NT2/D1 (cell line): Measurements from ENCODE around the gene IL21R.

Experiments
- SUZ12 ChIP-seq: IDR thresholded peaks from 2 replicates; pipeline ENCODE4 v1.6.1; 2011; ENCODE audit not compliant: insufficient read length, insufficient read depth; ENCODE audit errors: extremely low read depth
- ZNF274 ChIP-seq: IDR thresholded peaks from 2 replicates; pipeline ENCODE4 v1.6.1; 2011; ENCODE audit warnings: mild to moderate bottlenecking, low read depth, low read length

DNA sequence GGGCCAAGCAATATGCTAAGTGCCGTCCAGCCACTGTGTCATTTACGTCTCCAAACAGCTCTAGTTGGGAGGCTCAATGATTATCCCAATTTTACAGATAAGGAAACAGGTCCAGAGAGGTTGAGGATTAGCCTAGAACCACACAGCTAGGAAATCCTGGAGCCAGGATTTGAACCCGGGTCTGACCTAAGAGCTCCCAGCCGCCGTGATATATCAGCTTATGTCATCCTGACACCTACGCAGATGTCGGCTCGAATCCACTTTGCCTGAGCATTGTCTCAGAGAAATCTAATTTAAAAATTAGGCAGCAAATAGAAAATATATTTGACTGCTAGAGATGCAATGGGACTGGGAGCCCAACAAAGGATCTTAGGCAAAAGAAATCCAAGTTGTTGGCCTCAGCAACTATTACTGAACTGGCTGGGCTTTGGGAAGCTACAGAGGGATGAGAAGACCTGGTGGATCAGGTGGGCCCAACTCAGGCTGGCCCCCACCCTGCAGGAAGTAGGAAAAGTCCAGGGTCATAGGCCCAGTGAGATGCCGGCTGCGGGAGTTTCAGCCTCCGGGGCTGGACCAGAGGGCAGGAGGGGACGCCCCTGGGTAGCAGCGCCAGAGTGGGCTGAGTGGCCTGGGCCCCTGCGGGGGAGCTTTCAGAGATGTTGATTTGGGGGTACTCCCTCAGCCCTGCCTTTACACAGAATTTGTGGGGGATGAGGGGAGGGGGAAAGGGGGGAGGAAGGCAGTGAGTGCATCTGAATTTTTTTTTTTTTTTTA, 35.1 kb upstream of the IL21R start:
- TF ChIP-seq ZNF274 (no peak), SUZ12 (no peak)
